ENCODE data around the gene GALK1.
"Not testable (repeated sequence)": the region's sequence is repeated elsewhere in the genome, so short reads cannot be mapped to it uniquely, and the experiment has no call there.

The GALK1 gene

GRCh38 chr17:75764711-75765421 is at the start of gene GALK1:
Gene GALK1, minus strand, starts transcription at chr17:75765192. Its CDS starts 56 bp downstream, at chr17:75765136.
- DNase-seq: peak; percentile 76

- DNase-seq: no peak
Observed at GRCh38 chr17:75814021-75814395, 49.0 kb upstream of the GALK1 start.

GRCh38 chr17:75813081-75814020 is 48.4 kb upstream of the GALK1 start:
- no peak for DNase-seq

GRCh38 chr17:75812096-75813013 is 47.4 kb upstream of the GALK1 start:
- DNase-seq: no peak

- DNase-seq: no peak
Observed at GRCh38 chr17:75811174-75811573, 46.2 kb upstream of the GALK1 start.

- DNase-seq: not testable (repeated sequence)
Observed at GRCh38 chr17:75810756-75811155, 45.8 kb upstream of the GALK1 start.

GRCh38 chr17:75810216-75810615 is 45.2 kb upstream of the GALK1 start:
- DNase-seq: no peak

GRCh38 chr17:75809631-75810111 is 44.7 kb upstream of the GALK1 start:
- no peak for DNase-seq

GRCh38 chr17:75808905-75809621 is 44.1 kb upstream of the GALK1 start:
- DNase-seq: no peak

- no peak for DNase-seq
Observed at GRCh38 chr17:75808549-75808904, 43.5 kb upstream of the GALK1 start.

GRCh38 chr17:75807861-75808260 is 42.9 kb upstream of the GALK1 start:
- no peak for DNase-seq

GRCh38 chr17:75806822-75807500 is 42.0 kb upstream of the GALK1 start:
- no peak for DNase-seq

- no peak for DNase-seq
Observed at GRCh38 chr17:75803883-75804282, 38.9 kb upstream of the GALK1 start.

- DNase-seq: no peak
Observed at GRCh38 chr17:75799402-75799801, 34.4 kb upstream of the GALK1 start.

- no peak for DNase-seq
Observed at GRCh38 chr17:75795820-75796607, 31.0 kb upstream of the GALK1 start.

GRCh38 chr17:75793460-75793859 is 28.5 kb upstream of the GALK1 start:
- no peak for DNase-seq

- no peak for DNase-seq
Observed at GRCh38 chr17:75791254-75791653, 26.3 kb upstream of the GALK1 start.

- DNase-seq: peak; percentile 88
Observed at GRCh38 chr17:75785016-75785890, 20.3 kb upstream of the GALK1 start.

- DNase-seq: peak; percentile 93
Observed at GRCh38 chr17:75784473-75785015, 19.6 kb upstream of the GALK1 start, which contains the start of gene UNK. Gene UNK, plus strand, starts transcription at chr17:75784806. Its CDS starts 75 bp downstream, at chr17:75784881.
